SH-SY5Y (cell line): Measurements from ENCODE around the gene TRAPPC13.

ENCODE experiments used
- GATA2 ChIP-seq: IDR thresholded peaks from 2 replicates; pipeline ENCODE4 v1.6.1; 2011; ENCODE audit warnings: mild to moderate bottlenecking, low read depth, low read length
- GATA3 ChIP-seq: IDR thresholded peaks from 2 replicates; pipeline ENCODE4 v1.6.1; 2011; ENCODE audit warnings: low read depth, mild to moderate bottlenecking, low read length, moderate library complexity

GRCh38 chr5:65611524-65611923 is 13.3 kb upstream of the TRAPPC13 start:
- TF ChIP-seq GATA2 (no peak), GATA3 (no peak)
